ENCODE measurements around the gene FGD5.

Gene FGD5

DNA sequence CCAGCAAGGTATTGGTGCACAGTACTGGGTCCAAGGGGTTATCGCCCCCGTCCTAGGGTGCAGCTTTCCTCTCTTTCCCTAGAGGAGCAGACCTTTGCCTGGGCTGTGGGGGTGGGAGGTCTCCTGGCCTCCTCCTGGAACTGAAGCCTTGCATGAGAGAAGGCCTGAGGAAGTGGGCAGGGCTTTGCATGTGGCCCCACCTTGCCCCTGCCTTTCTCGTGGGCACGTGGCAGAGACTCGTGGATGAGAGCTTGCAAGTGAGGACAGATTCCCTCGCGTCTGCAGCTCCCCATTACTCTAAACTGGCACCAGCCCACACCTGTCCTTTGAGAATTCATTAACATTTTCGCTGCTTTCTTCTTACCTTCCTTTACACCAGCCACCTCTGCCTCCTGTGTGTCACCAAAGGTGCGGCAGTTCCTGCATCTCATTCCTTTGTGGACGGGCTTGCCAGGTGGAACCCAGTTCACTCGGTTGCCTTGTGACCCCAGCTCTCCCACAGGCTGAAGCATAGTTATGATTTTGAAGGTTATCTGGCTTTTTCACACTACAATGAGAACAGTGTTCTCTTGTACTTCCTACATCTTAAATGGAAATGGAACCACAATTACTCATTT lies 87.7 kb downstream of the FGD5 start:
- no peak overlapping the region for H3K23ac ChIP-seq (ENCODE audit: low read length in 2 of 2)
- H3K27ac ChIP-seq (ENCODE audit: low read length, poor library complexity, severe bottlenecking), result no peak overlapping the region
- H3K4me1 ChIP-seq (ENCODE audit: control insufficient read depth, insufficient read depth, low read depth, low read length), result no peaks in the 10 kb centered on the region
- H3K4me2 ChIP-seq (ENCODE audit: low read length, poor library complexity, severe bottlenecking), result no peak overlapping the region
- H3K9me3 ChIP-seq (ENCODE audit: control insufficient read depth, low read length), result peaks cover 29% of the 10 kb centered on the region
- H3K36me3 ChIP-seq (ENCODE audit: control insufficient read depth in 1 of 2, insufficient read depth in 2 of 2, low read depth in 1 of 2, low read length in 2 of 2), result peaks cover 0 to 3% of the 10 kb centered on the region in 2 experiments
- 84% methylated on average over 10 of the region's 11 CpGs for WGBS
- no peak overlapping the region for H2AFZ ChIP-seq (ENCODE audit: low read depth, low read length)
- H3K79me1 ChIP-seq (replicated peaks; ENCODE audit: low read length, poor library complexity, severe bottlenecking), result no peaks in the 10 kb centered on the region
- no peak overlapping the region for H3K18ac ChIP-seq (ENCODE audit: low read depth in 1 of 2, low read length in 2 of 2)
- H3K9ac ChIP-seq (ENCODE audit: low read length), result no peak overlapping the region
- H2AK5ac ChIP-seq (ENCODE audit: low read length, severe bottlenecking), result no peak overlapping the region
- no peak overlapping the region for H2BK12ac ChIP-seq (ENCODE audit: low read length in 2 of 2)
- DNase-seq, result no peak
- H3K4me3 ChIP-seq (ENCODE audit: insufficient read depth in 1 of 2, low read depth in 1 of 2, low read length in 2 of 2), result no peak overlapping the region
- no peak overlapping the region for H2BK15ac ChIP-seq (ENCODE audit: low read depth, poor library complexity, severe bottlenecking)
- peak overlapping the region; percentile 37 for H4K8ac ChIP-seq (ENCODE audit: low read length)
- peaks cover 11 to 21% of the 10 kb centered on the region in 2 experiments for H3K27me3 ChIP-seq (ENCODE audit: control insufficient read depth in 1 of 2, insufficient read depth in 1 of 2, low read length in 2 of 2)
- no peak overlapping the region for H2BK5ac ChIP-seq (ENCODE audit: low read depth, low read length, poor library complexity, severe bottlenecking)
- H3K14ac ChIP-seq (ENCODE audit: low read length in 2 of 2), result no peak overlapping the region
- no peak overlapping the region for H4K91ac ChIP-seq (ENCODE audit: low read length)
- no peak overlapping the region for H2BK120ac ChIP-seq (ENCODE audit: low read depth, low read length)
- H3K4ac ChIP-seq (ENCODE audit: low read depth in 1 of 2, low read length in 2 of 2), result no peak overlapping the region

GRCh38 chr3:14907043-14907966 lies 88.5 kb downstream of the FGD5 start:
- no peaks in the 10 kb centered on the region for H3K4me1 ChIP-seq (ENCODE audit: control insufficient read depth, insufficient read depth, low read depth, low read length)
- H3K27ac ChIP-seq (ENCODE audit: low read length, poor library complexity, severe bottlenecking), result no peak overlapping the region
- H3K36me3 ChIP-seq (ENCODE audit: control insufficient read depth in 1 of 2, insufficient read depth in 2 of 2, low read depth in 1 of 2, low read length in 2 of 2), result peaks cover 0 to 3% of the 10 kb centered on the region in 2 experiments
- no peak overlapping the region for H2BK12ac ChIP-seq (ENCODE audit: low read length in 2 of 2)
- 83% methylated on average over 15 of the region's 18 CpGs for WGBS
- DNase-seq, result no peak
- H2AK5ac ChIP-seq (ENCODE audit: low read length, severe bottlenecking), result no peak overlapping the region
- H3K4me3 ChIP-seq (ENCODE audit: insufficient read depth in 1 of 2, low read depth in 1 of 2, low read length in 2 of 2), result no peak overlapping the region
- H3K23ac ChIP-seq (ENCODE audit: low read length in 2 of 2), result no peak overlapping the region
- no peak overlapping the region for H2BK5ac ChIP-seq (ENCODE audit: low read depth, low read length, poor library complexity, severe bottlenecking)
- H2BK15ac ChIP-seq (ENCODE audit: low read depth, poor library complexity, severe bottlenecking), result no peak overlapping the region
- H2BK120ac ChIP-seq (ENCODE audit: low read depth, low read length), result no peak overlapping the region
- no peak overlapping the region for H4K8ac ChIP-seq (ENCODE audit: low read length)
- H4K91ac ChIP-seq (ENCODE audit: low read length), result no peak overlapping the region
- peaks cover 19 to 20% of the 10 kb centered on the region in 2 experiments for H3K27me3 ChIP-seq (ENCODE audit: control insufficient read depth in 1 of 2, insufficient read depth in 1 of 2, low read length in 2 of 2)
- no peak overlapping the region for H3K14ac ChIP-seq (ENCODE audit: low read length in 2 of 2)
- peaks cover 29% of the 10 kb centered on the region for H3K9me3 ChIP-seq (ENCODE audit: control insufficient read depth, low read length)
- no peak overlapping the region for H3K9ac ChIP-seq (ENCODE audit: low read length)
- no peaks in the 10 kb centered on the region for H3K79me1 ChIP-seq (replicated peaks; ENCODE audit: low read length, poor library complexity, severe bottlenecking)
- no peak overlapping the region for H2AFZ ChIP-seq (ENCODE audit: low read depth, low read length)
- H3K4ac ChIP-seq (ENCODE audit: low read depth in 1 of 2, low read length in 2 of 2), result no peak overlapping the region
- no peak overlapping the region for H3K4me2 ChIP-seq (ENCODE audit: low read length, poor library complexity, severe bottlenecking)
- no peak overlapping the region for H3K18ac ChIP-seq (ENCODE audit: low read depth in 1 of 2, low read length in 2 of 2)

- no peak overlapping the region for H2AFZ ChIP-seq (ENCODE audit: low read depth, low read length)
- H3K4ac ChIP-seq (ENCODE audit: low read depth in 1 of 2, low read length in 2 of 2), result no peak overlapping the region
- no peaks in the 10 kb centered on the region for H3K79me1 ChIP-seq (replicated peaks; ENCODE audit: low read length, poor library complexity, severe bottlenecking)
- no peak overlapping the region for H3K23ac ChIP-seq (ENCODE audit: low read length in 2 of 2)
- H4K91ac ChIP-seq (ENCODE audit: low read length), result no peak overlapping the region
- WGBS, result 88% methylated on average over 3 of the region's 5 CpGs
- no peak overlapping the region for H3K9ac ChIP-seq (ENCODE audit: low read length)
- no peak overlapping the region for H2BK120ac ChIP-seq (ENCODE audit: low read depth, low read length)
- H2BK5ac ChIP-seq (ENCODE audit: low read depth, low read length, poor library complexity, severe bottlenecking), result no peak overlapping the region
- no peak overlapping the region for H2BK15ac ChIP-seq (ENCODE audit: low read depth, poor library complexity, severe bottlenecking)
- no peaks in the 10 kb centered on the region for H3K4me1 ChIP-seq (ENCODE audit: control insufficient read depth, insufficient read depth, low read depth, low read length)
- no peak overlapping the region for H3K27ac ChIP-seq (ENCODE audit: low read length, poor library complexity, severe bottlenecking)
- H3K18ac ChIP-seq (ENCODE audit: low read depth in 1 of 2, low read length in 2 of 2), result no peak overlapping the region
- DNase-seq, result no peak
- H2AK5ac ChIP-seq (ENCODE audit: low read length, severe bottlenecking), result no peak overlapping the region
- H4K8ac ChIP-seq (ENCODE audit: low read length), result no peak overlapping the region
- H3K4me2 ChIP-seq (ENCODE audit: low read length, poor library complexity, severe bottlenecking), result no peak overlapping the region
- H3K9me3 ChIP-seq (ENCODE audit: control insufficient read depth, low read length), result peaks cover 28% of the 10 kb centered on the region
- H3K4me3 ChIP-seq (ENCODE audit: insufficient read depth in 1 of 2, low read depth in 1 of 2, low read length in 2 of 2), result no peak overlapping the region
- H2BK12ac ChIP-seq (ENCODE audit: low read length in 2 of 2), result no peak overlapping the region
- H3K36me3 ChIP-seq (ENCODE audit: control insufficient read depth in 1 of 2, insufficient read depth in 2 of 2, low read depth in 1 of 2, low read length in 2 of 2), result peaks cover 0 to 3% of the 10 kb centered on the region in 2 experiments
- H3K14ac ChIP-seq (ENCODE audit: low read length in 2 of 2), result no peak overlapping the region
- H3K27me3 ChIP-seq (ENCODE audit: control insufficient read depth in 1 of 2, insufficient read depth in 1 of 2, low read length in 2 of 2), result peaks cover 32 to 35% of the 10 kb centered on the region in 2 experiments
Observed at GRCh38 chr3:14909250-14909649, 90.5 kb downstream of the FGD5 start.

- peaks cover 0 to 3% of the 10 kb centered on the region in 2 experiments for H3K36me3 ChIP-seq (ENCODE audit: control insufficient read depth in 1 of 2, insufficient read depth in 2 of 2, low read depth in 1 of 2, low read length in 2 of 2)
- no peak overlapping the region for H3K4ac ChIP-seq (ENCODE audit: low read depth in 1 of 2, low read length in 2 of 2)
- H2BK5ac ChIP-seq (ENCODE audit: low read depth, low read length, poor library complexity, severe bottlenecking), result no peak overlapping the region
- H4K8ac ChIP-seq (ENCODE audit: low read length), result no peak overlapping the region
- no peaks in the 10 kb centered on the region for H3K79me1 ChIP-seq (replicated peaks; ENCODE audit: low read length, poor library complexity, severe bottlenecking)
- peaks cover 46 to 49% of the 10 kb centered on the region in 2 experiments for H3K27me3 ChIP-seq (ENCODE audit: control insufficient read depth in 1 of 2, insufficient read depth in 1 of 2, low read length in 2 of 2)
- no peak overlapping the region for H3K23ac ChIP-seq (ENCODE audit: low read length in 2 of 2)
- no peak overlapping the region for H3K4me2 ChIP-seq (ENCODE audit: low read length, poor library complexity, severe bottlenecking)
- no peaks in the 10 kb centered on the region for H3K4me1 ChIP-seq (ENCODE audit: control insufficient read depth, insufficient read depth, low read depth, low read length)
- no peak overlapping the region for H2BK120ac ChIP-seq (ENCODE audit: low read depth, low read length)
- no peak overlapping the region for H4K91ac ChIP-seq (ENCODE audit: low read length)
- H3K18ac ChIP-seq (ENCODE audit: low read depth in 1 of 2, low read length in 2 of 2), result no peak overlapping the region
- H2AK5ac ChIP-seq (ENCODE audit: low read length, severe bottlenecking), result no peak overlapping the region
- no peak overlapping the region for H3K27ac ChIP-seq (ENCODE audit: low read length, poor library complexity, severe bottlenecking)
- H3K4me3 ChIP-seq (ENCODE audit: insufficient read depth in 1 of 2, low read depth in 1 of 2, low read length in 2 of 2), result no peak overlapping the region
- H3K9me3 ChIP-seq (ENCODE audit: control insufficient read depth, low read length), result peaks cover 6% of the 10 kb centered on the region
- 90% methylated on average over 11 of the region's 11 CpGs for WGBS
- DNase-seq, result no peak
- no peak overlapping the region for H2BK12ac ChIP-seq (ENCODE audit: low read length in 2 of 2)
- no peak overlapping the region for H2BK15ac ChIP-seq (ENCODE audit: low read depth, poor library complexity, severe bottlenecking)
- no peak overlapping the region for H3K9ac ChIP-seq (ENCODE audit: low read length)
- no peak overlapping the region for H3K14ac ChIP-seq (ENCODE audit: low read length in 2 of 2)
- no peak overlapping the region for H2AFZ ChIP-seq (ENCODE audit: low read depth, low read length)
Observed at GRCh38 chr3:14911651-14912050, 92.9 kb downstream of the FGD5 start.
